HG03196 (cell line): ENCODE data around the gene ERBIN.
"Not testable (repeated sequence)": the region's sequence is repeated elsewhere in the genome, so short reads cannot be mapped to it uniquely, and the experiment has no call there.

Source experiments
- ATAC-seq: cut with Tn5 transposase; IDR thresholded peaks from one replicate; pipeline ENCODE4 v1.9.1; 2021; ENCODE audit not compliant: unreplicated experiment

Gene ERBIN

DNA sequence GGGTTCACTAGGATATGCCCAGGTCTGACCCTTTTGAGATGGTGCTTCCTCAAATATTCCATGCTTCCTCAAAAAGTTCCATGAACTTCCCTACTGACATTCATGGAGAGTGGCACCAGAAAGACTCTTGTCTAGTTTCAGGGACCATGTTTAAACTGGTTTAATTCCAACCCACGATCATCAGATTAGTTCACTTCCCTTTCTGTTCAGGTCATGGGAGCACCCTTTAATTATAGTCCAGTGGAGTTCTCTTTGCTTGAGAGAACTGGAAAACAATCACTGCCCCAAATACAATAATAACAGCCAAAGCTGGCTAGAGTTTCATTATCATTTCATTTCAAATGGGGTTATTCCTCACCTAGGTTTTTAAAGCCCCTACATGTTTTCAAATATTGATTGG lies 9.7 kb upstream of the ERBIN start:
- ATAC-seq = no peak

GRCh38 chr5:65919773-65920172 lies 6.6 kb upstream of the ERBIN start:
- ATAC-seq = no peak

- ATAC-seq = no peak
Measured at GRCh38 chr5:65923339-65923738, 3.0 kb upstream of the ERBIN start.

DNA sequence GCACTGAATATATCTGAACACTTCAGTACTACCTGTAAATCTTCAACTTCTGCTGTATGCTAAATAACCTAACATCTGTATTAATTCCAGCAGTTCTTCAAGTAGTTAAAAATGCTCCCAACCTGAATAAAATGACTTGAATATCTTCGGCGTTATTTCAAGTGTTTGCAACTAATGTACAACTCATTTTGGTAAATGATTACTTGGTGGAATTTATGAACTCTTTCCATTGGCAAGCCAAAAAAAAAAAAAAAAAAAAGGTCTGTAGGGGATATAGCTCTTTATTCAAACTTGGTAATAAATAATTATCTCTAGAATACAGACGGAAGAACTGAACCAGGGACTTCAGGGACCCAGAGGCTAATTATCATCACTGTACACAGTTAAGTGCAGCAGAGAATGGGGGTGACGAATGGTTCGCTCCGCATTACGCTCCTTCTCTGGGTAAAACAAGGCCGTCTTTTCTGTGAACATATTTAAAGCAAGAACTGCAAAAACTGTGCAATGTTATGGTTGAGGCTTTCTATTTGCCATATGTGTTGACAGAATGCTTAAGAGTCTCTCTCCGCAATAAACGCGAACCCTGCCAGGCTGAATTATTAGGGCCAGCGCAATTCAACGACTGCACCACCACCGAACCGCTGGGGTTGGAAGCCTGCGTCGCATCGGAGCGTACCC lies 1.9 kb upstream of the ERBIN start:
- peak; percentile 12 for ATAC-seq

- peak; percentile 59 for ATAC-seq
Measured at GRCh38 chr5:65925044-65925600, 1.3 kb upstream of the ERBIN start.

- ATAC-seq = peak; percentile 69
Measured at GRCh38 chr5:65925601-65926275, 637 bp upstream of the ERBIN start.

DNA sequence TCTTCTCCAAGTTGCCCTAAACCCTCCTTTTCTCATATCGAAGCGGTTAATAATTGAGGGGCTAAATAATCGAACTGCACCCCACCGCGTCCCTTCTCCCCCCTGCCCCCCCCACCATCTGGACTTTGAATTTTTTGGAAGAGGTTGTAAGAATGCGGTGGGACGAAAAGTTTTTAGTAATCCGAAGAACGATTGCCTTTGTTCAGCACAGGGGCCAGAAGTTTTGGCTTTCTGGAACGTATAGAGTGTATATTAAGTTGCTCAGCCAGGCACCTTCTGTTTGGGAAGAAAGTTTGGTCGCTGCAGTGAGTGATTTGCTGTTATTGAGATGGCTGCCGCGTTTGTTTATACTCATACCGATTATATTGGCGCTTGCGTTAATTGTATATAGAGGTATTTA lies 518 bp downstream of the ERBIN start:
- ATAC-seq = no peak

DNA sequence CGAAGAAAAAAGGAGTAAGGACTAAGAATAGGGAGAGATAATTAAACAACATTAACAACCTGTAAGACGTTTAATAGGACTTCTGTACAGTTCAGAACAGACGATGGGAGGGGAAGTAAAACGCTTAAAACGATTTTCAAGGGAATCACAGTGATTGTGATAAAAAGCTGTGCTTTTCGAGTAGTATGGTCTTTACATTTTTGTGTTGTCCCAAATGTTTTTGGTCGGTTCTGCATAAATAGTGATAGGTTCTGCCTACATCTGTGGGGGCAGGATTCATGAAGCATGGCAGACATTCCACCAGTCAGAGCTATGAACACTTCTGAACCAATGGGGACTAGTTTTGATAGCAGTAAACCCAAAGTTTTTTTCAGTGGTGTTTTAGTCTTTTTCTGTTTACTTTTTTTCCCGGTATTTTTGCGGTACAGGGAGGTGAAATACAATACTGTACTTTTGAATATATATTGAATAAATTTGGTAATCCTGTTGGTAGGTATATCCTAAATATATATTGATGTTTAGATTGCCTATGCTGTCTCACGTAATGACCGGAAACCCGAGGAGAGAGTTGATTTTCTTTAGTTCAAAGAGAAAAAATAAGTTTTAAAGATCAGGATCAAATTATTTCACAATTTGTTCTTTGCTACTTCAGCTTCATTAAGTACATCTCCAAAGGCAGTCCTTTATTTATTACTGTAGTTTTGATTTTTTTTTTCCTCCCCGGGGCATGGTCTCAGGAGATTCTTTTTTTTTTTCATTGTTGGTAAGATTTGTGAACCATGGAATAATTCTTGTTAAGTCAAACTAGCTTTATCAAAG lies 1.3 kb downstream of the ERBIN start:
- no peak for ATAC-seq

DNA sequence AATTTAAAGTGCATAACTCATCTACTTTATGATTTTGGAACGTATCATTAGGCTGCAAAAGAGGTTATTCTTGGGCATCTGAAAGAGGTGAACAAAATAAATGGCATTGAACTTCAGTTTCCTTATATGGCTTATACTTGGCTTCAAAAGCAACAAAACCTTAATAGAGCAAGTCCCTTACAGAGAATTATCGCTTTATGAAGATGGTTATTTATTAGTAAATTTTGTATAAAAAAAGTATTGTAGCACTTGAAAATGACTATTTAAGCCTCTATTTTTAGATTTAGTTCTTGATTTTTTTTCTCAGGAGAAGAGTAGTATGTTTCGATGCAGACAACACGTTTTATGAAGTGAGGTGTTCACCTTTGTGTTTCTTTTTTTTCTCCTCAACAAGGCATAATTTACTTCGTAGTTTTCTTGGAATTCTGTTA lies 2.0 kb downstream of the ERBIN start:
- no peak for ATAC-seq

- no peak for ATAC-seq
Measured at GRCh38 chr5:65928860-65929259, 2.5 kb downstream of the ERBIN start.

DNA sequence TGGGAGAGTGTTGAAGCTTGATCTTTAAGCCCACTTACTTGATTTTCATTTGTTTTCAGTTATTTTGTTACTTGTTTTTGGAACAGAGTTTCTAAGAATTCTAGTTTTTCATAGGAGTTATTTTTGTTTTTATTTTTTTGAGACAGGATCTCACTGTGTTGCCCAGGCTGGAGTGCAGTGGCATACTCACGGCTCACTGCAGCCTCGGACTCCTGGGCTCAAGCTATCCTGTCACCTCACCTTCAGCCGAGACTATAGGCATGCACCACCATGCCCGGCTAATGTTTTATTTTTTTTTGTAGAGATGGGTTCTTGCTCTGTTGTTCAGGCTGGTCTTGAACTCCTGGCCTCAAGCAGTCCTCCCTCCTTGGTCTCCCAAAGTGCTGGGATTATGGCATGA lies 6.3 kb downstream of the ERBIN start:
- ATAC-seq = no peak

GRCh38 chr5:65933295-65933694 lies 6.9 kb downstream of the ERBIN start:
- ATAC-seq = no peak

DNA sequence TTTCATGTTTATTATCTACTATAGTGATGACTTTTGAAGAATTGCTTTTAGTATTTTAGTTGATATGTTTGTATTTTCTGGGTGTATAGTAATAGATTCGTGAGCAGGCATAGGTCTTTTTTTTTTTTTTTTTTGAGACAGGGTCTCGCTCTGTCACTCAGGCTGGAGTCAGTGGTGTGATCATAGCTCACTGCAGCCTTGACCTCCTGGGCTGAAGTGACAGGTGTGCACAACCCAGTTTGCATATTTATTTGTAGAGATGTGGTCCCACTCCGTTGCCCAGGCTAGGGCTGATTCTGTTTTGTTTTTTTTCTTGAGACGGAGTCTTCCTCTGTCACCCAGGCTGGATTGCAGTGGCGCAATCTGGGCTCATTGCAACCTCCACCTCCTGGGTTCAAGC lies 11.9 kb downstream of the ERBIN start:
- no peak for ATAC-seq

- no peak for ATAC-seq
Measured at GRCh38 chr5:65943771-65944170, 17.4 kb downstream of the ERBIN start.

- ATAC-seq = no peak
Measured at GRCh38 chr5:65946198-65946745, 19.9 kb downstream of the ERBIN start.

DNA sequence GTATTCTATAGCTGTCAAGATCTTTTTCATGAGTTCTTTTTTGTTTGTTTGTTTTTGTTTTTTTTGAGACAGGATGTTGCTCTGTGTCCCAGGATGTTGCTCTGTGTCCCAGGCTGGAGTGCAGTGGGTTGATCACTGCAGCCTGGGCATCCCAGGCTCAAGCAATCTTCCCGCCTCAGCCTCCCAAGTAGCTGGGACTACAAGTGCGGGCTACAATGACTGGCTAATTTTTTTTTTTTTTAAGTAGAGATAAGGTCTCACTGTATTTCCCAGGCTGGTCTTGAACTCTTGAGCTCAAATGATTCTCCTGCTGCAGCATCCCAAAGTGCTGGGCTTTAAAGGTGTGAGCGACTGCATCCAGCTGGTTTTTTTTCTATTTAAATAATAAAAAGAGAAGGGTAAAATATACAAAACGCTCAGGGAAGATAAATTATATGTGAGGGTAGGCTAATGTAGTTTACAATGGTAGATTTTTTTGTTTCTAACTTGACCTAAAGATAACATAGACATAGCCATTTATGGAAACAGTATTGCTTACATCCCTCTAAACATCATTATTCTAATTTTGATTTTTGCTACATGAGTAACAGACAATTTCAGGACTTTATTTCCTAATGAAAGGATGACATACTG lies 21.9 kb downstream of the ERBIN start:
- ATAC-seq = no peak

- no peak for ATAC-seq
Measured at GRCh38 chr5:65951330-65951729, 25.0 kb downstream of the ERBIN start.

- no peak for ATAC-seq
Measured at GRCh38 chr5:65952259-65952658, 25.9 kb downstream of the ERBIN start.

GRCh38 chr5:65954200-65954599 lies 27.8 kb downstream of the ERBIN start:
- ATAC-seq = no peak

- no peak for ATAC-seq
Measured at GRCh38 chr5:65955746-65956145, 29.4 kb downstream of the ERBIN start.

GRCh38 chr5:65957703-65958102 lies 31.3 kb downstream of the ERBIN start:
- ATAC-seq = not testable (repeated sequence)
